HFF-Myc (cell line): ENCODE measurements around the gene DOCK4.

Experiments used
- DNase-seq: peaks from one replicate; pipeline ENCODE4 v3.0.0-alpha.2; 2011; ENCODE audit warnings: low read depth; ENCODE audit errors: extremely low read depth
- H3K4me3 ChIP-seq: replicated peaks from 2 replicates; pipeline ENCODE4 v1.5.1; 2011; ENCODE audit warnings: low read depth, mild to moderate bottlenecking, control low read depth, low read length
- CTCF ChIP-seq: IDR thresholded peaks from 2 replicates; pipeline ENCODE4 v1.5.1; 2012; ENCODE audit warnings: mild to moderate bottlenecking, low read depth, low read length, control low read depth; ENCODE audit errors: missing control alignments

Gene DOCK4

GRCh38 chr7:112007185-112007584 lies 199.0 kb downstream of the DOCK4 start:
- TF ChIP-seq CTCF: no peak
- no peak for DNase-seq
- H3K4me3 ChIP-seq: no peak overlapping the region

- H3K4me3 ChIP-seq: no peak overlapping the region
- no peak for DNase-seq
These were observed 200.1 kb downstream of the DOCK4 start for GRCh38 chr7:112006071-112006470.

GRCh38 chr7:112005205-112005775 lies 200.9 kb downstream of the DOCK4 start:
- no peak for DNase-seq
- no peak overlapping the region for H3K4me3 ChIP-seq
- TF ChIP-seq CTCF: no peak

More at GRCh38 chr7:112006071-112006470, 200.1 kb downstream of the DOCK4 start:
- no peak for TF ChIP-seq CTCF

GRCh38 chr7:112001091-112001826 lies 204.9 kb downstream of the DOCK4 start:
- peak; percentile 5 for DNase-seq
- no peak overlapping the region for H3K4me3 ChIP-seq
- TF ChIP-seq CTCF: no peak

GRCh38 chr7:111998326-111998725 lies 207.9 kb downstream of the DOCK4 start:
- no peak for DNase-seq
- no peak overlapping the region for H3K4me3 ChIP-seq
- TF ChIP-seq CTCF: no peak

GRCh38 chr7:111997546-111997945 lies 208.7 kb downstream of the DOCK4 start:
- TF ChIP-seq CTCF: no peak
- H3K4me3 ChIP-seq: no peak overlapping the region
- no peak for DNase-seq
